ENCODE measurements around the gene LRRC43.

LRRC43 gene

GRCh38 chr12:122225683-122226365 is 42.9 kb downstream of the LRRC43 start, which contains the start of gene DIABLO:
Gene DIABLO (minus strand): TSS chr12:122226052. CDS start chr12:122226014, 38 bp downstream.
- DNase-seq (ENCODE audit: low read depth in 1 of 2, low spot score in 1 of 2) = peak; percentile 99 to 100

- DNase-seq (ENCODE audit: low read depth in 1 of 2, low spot score in 1 of 2) = no peak
Measured at GRCh38 chr12:122226366-122227125, 43.6 kb downstream of the LRRC43 start.

GRCh38 chr12:122227341-122227740 is 44.4 kb downstream of the LRRC43 start:
- no peak for DNase-seq (ENCODE audit: low read depth in 1 of 2, low spot score in 1 of 2)

- DNase-seq (ENCODE audit: low read depth in 1 of 2, low spot score in 1 of 2) = no peak
Measured at GRCh38 chr12:122228092-122228491, 45.2 kb downstream of the LRRC43 start.

GRCh38 chr12:122230798-122231197 is 47.9 kb downstream of the LRRC43 start:
- DNase-seq (ENCODE audit: low read depth in 1 of 2, low spot score in 1 of 2) = no peak

GRCh38 chr12:122232691-122233090 is 49.8 kb downstream of the LRRC43 start:
- DNase-seq (ENCODE audit: low read depth in 1 of 2, low spot score in 1 of 2) = no peak

- DNase-seq (ENCODE audit: low read depth in 1 of 2, low spot score in 1 of 2) = no peak
Measured at GRCh38 chr12:122235741-122236140, 52.8 kb downstream of the LRRC43 start.

GRCh38 chr12:122238861-122239260 is 55.9 kb downstream of the LRRC43 start:
- DNase-seq (ENCODE audit: low read depth in 1 of 2, low spot score in 1 of 2) = no peak

- no peak for DNase-seq (ENCODE audit: low read depth in 1 of 2, low spot score in 1 of 2)
Measured at GRCh38 chr12:122243965-122244364, 61.0 kb downstream of the LRRC43 start.

GRCh38 chr12:122244565-122245371 is 61.8 kb downstream of the LRRC43 start:
- DNase-seq (ENCODE audit: low read depth in 1 of 2, low spot score in 1 of 2) = peak in 1 of 2 donors; percentile 8

- no peak for DNase-seq (ENCODE audit: low read depth in 1 of 2, low spot score in 1 of 2)
Measured at GRCh38 chr12:122245553-122245952, 62.6 kb downstream of the LRRC43 start.

GRCh38 chr12:122250047-122250446 is 67.1 kb downstream of the LRRC43 start:
- no peak for DNase-seq (ENCODE audit: low read depth in 1 of 2, low spot score in 1 of 2)

GRCh38 chr12:122250536-122250935 is 67.6 kb downstream of the LRRC43 start:
- DNase-seq (ENCODE audit: low read depth in 1 of 2, low spot score in 1 of 2) = no peak

All from activated T-helper 1 cell treated with anti-CD3 and anti-CD28 coated beads, Interleukin-2, amount 50 U/mL, for 16 hours (primary cell).